GM21576 (cell line): ENCODE measurements around the gene N4BP2.

ENCODE experiments used
- ATAC-seq: cut with Tn5 transposase; IDR thresholded peaks from one replicate; pipeline ENCODE4 v1.9.1; 2021; ENCODE audit warnings: mild to moderate bottlenecking, moderate library complexity; ENCODE audit not compliant: unreplicated experiment

Gene N4BP2

DNA sequence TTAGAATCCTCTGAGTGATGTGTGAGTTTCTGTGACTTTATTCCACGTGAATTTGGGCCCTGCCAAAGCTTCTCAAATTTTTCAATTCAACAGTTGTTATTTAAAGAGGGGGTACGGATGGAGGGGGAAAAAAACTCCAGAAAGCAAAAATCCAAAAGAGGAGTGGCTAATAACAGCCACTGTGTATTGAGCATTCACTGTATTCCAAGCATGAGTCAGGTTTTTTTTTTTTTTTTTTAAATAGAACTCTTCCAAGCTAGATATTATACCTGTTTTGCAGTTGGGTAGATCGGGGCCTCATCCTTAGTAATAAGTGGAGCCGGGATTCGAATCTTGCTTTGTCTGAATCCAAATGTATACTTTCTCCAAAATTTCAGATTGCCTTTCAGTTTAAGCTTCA is 133.8 kb downstream of the N4BP2 start:
- ATAC-seq, result no peak

DNA sequence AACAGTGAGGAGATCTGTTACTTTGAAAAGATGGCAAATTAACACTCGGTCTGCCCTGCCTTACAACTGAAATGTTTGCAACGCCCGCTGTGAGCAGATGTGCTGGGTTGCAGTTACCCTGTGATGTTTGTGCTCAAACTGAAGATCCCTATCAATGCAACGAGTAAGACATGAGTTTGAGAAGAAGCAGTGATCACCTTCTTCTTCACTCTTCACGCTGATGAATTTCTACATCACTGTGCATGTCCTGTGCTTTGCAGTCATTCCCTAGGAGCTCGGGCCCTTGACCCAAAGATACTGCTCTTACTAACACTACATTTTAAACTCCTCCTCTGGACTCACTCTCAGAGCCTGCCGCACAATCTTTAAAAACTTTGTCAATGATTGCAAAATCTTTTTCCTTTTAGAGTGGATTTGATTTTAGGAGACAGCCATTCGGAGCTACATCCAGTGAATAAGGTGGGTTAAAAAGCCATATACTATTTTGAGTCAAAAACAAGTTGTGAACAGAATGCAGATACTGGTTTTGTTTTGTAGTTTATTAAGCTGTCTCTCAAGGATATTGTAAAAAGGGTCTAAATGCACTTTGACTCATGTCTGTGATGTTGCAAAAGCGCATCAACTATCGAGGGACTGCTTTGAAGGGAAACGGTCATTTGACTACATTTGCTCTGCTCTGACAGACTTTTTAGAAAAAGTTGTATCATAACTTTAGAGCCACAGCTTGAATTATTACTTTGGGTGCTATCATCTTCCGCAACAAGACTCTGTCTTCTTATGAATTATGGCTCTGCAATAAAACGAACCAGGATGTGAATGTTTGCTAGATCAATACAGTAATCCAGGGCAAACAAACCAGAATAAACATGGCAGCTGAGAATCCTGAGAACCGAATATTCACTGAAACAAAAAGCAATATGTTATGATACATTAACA is 134.5 kb downstream of the N4BP2 start:
- ATAC-seq, result no peak

DNA sequence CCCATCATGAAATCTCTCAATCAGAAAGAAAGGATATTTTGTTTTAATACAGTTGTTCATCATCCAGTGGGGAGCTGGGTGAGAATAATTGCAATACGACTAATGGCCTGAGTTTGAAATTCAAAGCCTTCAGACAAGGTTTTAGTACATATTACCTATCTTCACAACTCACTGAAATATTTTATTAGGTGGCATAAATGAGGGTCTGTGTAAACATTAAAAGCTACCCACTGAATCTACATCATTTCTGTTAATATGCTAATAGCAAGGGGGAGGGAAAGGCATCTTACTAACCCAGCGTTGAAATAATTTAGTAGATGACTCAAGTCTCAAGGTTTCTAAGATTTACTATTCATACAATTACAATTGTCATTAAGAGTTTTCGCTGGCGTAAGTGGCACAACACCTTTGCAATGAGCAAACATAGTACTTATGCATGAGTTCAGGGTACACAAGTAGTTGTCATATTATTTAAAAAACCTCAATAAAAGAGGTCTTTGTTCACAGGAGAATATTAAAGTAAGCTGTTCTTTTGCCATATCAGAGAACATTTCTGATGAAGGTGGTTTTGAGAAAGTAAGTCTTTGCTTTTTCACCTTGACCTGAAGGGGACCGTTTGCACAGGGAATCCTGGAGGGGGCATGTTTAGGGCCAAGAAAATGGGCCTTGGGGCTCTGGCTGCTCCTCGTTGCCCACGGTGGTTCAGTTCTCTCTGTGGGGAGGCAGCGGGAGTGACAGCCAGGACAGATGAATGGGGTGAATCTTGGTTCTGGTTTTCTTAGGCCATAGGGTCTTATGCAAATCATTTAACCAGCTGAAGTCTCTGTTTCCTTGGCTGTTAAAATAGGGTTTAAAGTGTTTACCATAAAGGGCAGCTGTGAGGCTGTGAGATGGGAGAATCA is 135.7 kb downstream of the N4BP2 start:
- ATAC-seq, result peak; percentile 38

DNA sequence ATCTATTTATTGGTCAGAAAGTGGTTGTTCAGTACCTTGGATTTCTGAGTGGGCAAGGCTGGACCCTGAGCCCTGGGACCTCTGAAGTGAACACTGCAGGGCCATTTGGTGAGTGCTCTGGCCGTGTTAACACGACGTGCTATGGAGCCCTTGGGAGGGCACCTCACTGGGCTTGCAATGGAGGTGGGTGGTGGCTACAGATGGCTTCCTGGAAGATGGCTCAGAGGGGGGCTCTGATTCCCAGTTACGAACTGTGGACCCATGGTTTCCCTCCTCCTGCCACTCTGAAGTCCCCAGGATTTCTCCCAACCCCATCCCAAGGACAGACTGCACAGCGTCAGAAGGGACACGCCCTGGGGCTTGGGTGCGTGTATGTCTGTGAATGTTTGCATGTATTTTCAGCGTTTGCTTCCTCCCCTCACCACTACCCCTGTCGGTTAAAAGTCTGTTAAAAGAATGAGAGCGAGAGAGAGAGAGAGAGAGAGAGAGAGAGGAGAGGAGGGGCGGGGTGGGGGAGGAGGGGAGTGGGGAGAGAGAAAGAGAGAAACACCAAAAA is 136.4 kb downstream of the N4BP2 start:
- ATAC-seq, result peak; percentile 25

- ATAC-seq, result no peak
Observed at GRCh38 chr4:40193578-40193977, 136.9 kb downstream of the N4BP2 start.

- no peak for ATAC-seq
Observed at GRCh38 chr4:40194602-40195161, 138.0 kb downstream of the N4BP2 start.

DNA sequence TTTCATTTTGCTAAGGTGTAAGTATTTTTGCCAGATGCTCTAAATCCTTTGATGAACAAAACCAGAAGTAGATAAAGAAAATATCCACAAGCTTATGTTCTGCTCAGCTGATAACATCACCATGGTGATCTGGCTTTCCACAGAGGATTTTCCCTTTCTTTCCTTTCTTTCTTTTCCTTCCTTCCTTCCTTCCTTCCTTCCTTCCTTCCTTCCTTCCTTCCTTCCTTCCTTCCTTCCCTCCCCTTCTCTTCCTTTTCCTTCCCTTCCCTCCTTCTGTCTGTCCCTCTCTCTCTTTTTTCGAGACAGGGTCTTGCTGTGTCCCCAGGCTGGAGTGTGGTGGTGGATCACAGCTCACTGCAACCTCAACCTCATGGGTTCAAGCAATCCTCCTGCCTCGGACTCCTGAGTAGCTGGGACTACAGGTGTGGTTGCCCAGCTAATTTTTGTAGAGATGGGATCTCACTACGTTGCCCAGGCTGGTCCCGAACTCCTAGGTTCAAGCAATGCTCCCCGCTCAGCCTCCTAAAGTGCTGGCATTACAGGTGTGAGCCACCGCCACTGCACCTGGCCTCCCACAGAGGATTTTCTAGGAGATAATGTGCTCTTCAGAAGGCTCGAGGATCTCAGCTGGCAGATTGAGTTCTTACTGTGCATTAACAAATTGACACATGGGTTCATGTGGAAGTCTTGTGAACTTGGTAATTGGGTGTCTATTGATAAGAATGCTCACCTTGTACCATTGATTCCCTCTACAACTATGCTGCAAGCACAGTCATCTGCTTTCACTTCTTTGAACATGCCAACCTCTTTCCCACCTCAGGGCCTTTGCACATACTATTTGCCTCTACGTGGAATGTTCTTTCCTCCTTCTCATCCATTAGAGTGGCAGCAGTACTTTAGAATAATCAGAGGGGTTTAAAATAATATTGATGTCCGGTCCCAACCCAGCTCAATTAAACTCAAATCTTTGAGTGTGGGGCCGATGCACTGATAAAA is 138.8 kb downstream of the N4BP2 start:
- no peak for ATAC-seq

GRCh38 chr4:40196272-40196671 is 139.6 kb downstream of the N4BP2 start:
- ATAC-seq, result no peak

DNA sequence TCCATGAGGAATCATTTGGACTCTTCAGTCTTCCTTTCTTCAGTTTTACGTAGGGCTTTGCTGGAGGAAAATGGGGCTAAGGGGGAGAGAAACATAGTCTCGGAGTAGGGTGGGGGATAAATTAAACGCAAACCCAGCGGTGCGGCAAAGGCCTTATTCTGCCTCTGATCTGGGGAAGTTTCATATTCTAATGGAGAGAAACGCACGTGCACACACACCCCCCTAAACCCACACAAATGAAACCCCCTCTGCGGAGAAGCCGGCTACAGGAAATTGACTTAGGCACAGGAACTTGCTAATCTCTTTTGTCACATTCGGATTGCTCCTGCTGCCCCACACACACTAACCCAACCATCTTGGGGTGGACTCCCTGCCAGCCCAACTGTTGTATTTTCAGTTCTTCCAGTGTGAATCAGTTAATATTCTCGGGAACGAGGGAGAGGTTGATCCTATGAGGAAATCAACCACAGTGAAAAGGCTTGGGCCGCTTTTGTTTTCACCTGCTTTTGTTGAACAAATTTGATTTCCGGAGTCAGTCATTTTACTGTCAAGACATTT is 140.2 kb downstream of the N4BP2 start, which contains the start of gene RHOH:
Gene RHOH, plus strand, starts transcription at position 308 of the 558 bp plus-strand sequence. CDS start 46,356 bp downstream, outside the sequence.
- no peak for ATAC-seq

DNA sequence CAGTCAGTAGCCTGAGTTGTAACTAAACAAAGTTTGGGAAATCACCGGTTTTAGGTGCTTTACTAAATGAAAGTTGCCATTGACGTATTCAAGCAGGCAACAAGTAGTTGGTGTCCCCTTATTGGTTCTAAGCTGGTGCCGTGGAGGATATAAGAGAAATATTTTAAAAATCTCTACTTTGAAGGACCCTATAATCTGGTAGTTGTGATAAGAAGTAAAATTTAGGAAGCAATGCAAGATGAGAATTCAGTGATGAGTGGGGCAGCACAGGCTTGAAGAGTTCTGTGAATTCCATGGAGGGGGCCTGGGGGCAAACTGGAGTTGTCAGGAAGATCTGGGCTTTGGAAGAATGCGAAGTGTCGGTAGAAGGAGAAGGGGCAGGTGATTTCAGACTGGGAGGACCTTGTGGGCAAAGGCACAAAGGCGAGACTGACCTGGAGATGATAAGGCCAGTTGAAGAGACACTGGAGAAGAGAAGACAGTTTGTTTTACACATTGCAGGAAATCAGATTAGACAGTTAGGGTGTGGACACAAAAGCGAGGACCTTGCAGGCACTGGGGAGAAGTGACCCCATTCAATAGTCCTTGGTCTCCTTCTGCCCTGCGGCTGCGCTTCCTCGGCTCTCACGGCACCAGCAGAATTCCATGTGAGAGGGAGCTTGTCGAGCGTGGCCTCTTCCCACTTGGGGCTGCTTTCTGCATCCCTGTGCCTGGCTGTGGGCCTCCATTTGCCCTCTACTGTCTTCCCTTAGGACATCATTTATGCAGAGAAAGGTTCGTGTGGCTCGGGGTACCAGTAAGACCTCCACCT is 141.4 kb downstream of the N4BP2 start:
- ATAC-seq, result no peak

DNA sequence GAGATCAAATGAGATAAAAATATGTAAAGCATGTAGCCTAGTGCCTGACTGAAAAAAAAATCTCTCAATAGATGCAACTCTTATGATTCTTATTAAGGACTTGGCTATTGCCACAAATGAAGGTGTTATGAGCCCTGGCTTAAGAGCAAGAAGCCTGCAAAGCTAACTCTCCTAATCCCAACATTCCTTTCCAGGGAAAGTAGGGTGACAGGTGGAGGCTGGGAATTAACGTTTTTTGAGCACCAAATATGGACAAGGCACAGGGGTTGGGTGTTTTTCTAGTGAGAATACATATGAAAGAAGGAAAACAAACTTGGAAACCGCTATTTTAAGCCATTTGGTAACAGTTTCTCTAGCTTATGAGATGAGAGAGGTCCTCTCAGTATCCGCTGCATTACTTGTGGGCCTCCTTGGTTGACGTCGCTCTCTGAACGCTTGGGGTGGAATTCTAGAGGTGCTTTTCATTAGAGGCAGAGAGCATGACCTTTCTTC is 142.6 kb downstream of the N4BP2 start:
- no peak for ATAC-seq

- ATAC-seq, result peak; percentile 44
Observed at GRCh38 chr4:40199999-40200874, 143.6 kb downstream of the N4BP2 start.

DNA sequence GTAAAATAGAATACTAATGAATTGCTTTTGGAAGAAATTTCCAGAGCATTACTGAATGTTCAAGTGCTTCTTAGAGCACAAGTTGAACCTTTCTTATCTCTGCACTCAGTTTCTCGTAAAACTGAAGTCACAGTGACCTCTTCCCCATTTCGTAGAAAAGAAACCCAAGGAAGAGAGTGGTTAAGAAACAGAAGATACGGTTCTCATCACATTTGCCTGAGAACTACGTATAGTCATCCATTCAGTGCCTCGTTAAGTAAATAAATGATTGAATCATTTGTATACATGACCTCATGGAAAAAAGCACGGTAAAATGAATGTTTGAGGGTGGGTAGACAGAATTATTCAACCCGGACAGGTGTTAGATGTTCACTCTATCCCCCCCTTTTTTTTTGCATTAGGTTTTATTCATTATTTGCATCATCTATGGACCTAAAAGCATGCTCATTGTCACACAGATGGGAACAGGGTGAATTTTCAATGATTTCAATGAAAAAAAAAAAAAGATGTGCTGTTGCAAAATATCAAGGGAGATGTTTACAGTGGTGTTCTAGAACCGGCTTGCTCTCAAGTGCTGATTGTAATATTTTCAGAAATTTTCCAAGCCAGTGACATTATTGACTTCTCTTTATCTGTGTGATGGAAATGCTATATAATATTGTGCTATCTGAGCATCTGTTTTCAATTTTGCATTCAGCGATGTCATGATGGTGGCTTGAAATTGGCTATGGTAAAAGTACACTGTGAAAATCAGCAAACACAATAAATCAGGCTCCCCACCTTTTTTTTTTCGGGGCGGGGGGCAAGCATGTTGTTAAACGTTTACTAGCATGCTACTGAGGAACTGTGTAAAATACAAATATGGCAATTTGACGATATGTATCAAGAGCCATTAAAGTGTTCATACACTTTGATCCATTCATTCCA is 144.5 kb downstream of the N4BP2 start:
- no peak for ATAC-seq

GRCh38 chr4:40201898-40202297 is 145.2 kb downstream of the N4BP2 start:
- ATAC-seq, result no peak

GRCh38 chr4:40202474-40202873 is 145.8 kb downstream of the N4BP2 start:
- ATAC-seq, result no peak

GRCh38 chr4:40204507-40205258 is 148.0 kb downstream of the N4BP2 start:
- no peak for ATAC-seq
